ENCODE results near the gene VAV2.
A peak's percentile ranks its signal among the peaks of the same experiment; 100 is the strongest.
"Not testable (repeated sequence)": the region's sequence is repeated elsewhere in the genome, so short reads cannot be mapped to it uniquely, and the experiment has no call there.

The VAV2 gene

DNA sequence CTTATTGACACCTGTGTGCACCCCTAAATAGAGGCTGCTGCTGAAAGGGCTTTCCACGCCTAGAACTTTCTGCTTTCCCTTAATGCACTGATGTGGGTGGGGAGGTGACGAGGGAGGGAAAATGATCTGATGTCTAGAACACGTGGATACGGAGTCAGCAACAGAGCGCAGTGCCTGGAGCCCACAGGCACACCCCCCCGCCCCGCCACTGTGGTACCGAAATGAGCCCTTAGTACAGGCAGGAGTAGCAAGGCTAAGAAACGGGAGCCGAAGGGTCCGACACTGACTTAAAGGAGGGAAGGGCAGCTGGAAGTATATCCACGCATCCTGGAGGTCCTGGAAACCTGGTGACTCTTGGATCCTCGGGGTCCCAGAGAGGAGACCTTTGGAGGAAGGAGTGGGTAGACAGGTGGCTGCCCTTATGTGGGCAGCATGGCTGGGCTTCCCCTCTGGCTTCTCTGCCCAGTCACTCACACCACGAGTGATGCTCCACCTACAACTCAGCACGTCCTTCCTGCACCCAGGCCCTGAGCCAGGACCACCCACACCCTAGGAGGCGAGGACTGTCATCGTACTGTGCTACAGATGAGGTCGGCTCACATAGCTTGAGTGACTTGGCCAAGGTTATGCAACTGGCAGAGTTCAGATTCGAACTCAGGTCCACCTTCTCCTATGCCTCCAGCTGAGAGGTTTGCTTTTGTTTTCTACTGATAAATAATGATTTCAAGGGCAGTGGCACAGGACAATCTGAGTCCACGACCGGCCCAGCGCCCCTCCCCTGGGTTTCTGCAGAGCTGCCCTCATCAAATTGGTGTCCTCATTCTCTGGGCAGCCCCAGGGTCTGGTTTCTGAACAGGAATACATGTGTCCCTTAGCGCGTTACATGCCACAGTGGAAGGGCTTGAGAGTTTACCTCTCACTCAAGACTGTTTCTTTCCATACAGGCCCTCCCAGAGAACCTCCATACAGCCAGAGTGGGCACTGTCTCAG is 4.7 kb upstream of the VAV2 start:
- no peak for DNase-seq (ENCODE audit: low spot score)

DNA sequence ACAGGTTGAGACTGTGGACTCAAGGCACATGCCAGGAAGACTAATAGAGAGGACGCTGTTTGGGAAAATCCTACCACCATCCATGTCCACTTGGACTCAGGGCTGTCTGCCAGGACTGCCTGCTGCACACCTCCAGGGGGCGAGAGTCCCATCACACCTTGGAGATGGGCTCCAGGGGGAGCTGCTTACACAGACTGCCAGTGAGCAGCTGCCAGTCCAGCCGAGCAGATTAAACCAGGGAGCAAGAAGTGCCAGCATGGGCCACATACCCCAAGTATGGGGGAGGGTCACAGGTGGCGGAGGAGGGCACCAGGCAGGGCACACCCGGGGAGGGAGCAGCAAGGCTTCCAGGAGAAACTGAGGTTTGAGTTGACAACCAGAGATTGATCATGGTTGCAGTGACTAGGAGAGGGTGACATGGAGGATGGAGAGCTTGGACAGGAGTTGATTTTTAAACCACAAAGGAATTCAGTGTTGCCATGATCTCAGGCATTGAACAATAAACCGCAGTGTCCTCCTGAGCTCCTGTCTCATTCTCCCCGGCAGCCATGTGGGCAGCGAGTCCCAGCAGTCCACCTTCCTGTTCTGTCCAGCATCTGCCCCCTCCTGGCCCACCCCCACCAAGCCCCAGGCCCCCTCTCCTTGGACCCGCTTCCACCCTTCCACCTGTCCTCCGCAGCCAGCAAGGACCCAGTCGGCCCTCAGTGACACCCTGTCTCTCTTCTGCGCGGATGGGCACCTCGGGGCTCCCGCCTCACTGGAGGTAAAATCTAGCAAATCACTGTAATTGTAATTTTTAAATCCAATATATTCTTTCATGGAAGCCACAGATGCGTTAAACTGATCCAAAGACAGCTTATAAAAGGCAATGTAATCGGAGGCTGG is 3.1 kb upstream of the VAV2 start:
- no peak for DNase-seq (ENCODE audit: low spot score)

DNA sequence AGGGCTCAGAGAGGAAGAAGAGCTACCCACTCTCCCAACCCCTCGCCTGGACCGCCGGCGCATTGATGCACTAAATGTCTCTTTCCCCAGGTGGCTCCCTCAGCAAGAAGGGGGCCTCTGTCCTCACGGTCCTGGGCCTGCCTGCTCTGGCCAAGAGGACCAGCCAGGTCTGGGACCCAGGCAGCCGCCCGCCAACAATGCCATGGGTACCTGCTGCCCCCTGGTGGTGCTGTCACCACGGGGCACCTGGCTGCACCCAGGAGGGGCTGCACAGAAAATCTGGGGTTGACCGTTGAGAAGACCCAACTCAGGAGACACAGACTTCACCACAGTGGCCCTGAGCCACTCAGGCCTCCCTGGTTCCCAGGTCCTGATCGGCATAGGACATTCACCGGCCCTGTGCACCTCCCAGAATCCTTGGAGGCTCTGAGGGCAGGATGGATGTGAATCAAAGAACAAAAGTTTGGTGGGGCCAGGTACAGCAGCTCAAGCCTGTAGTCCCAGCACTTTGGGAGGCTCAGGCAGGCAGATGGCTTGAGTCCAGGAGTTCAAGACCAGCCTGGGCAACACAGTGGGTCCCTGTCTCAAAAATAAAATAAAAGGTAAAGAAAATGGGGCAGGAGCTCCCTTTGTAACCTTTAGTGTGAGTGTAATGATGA is 2.4 kb upstream of the VAV2 start:
- peak; percentile 63 for DNase-seq (ENCODE audit: low spot score)

DNA sequence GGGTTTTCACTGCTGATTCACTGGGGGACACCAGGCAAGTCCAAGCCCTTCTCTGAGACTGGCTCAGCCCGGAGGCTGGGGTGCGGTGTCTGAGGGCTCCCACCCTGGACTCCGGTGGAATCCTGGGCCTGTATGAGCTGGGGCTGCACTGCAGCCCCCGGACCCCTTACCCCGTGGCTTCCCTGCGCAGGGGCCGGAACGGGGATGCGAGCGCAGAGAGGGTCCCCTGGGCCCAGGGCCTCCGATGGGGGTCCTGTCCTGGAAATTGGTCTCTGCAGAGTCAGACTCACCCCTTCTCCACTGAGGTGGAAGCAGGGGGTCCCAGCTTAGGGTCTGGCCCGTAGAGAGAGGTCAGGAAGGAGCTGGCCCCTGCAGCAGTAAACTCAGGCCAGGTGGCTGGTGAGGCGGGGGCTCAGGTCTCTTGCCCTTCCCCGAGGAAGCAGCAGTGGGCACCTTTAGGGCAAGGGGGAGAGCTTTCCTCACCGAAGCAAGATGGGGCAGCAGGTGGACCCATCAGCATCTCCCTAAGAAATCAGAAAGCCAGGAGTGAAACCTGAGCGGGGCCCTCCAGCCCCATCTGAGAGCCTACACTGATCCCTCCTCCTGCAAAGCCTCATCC is 1.6 kb upstream of the VAV2 start:
- DNase-seq (ENCODE audit: low spot score): no peak

DNA sequence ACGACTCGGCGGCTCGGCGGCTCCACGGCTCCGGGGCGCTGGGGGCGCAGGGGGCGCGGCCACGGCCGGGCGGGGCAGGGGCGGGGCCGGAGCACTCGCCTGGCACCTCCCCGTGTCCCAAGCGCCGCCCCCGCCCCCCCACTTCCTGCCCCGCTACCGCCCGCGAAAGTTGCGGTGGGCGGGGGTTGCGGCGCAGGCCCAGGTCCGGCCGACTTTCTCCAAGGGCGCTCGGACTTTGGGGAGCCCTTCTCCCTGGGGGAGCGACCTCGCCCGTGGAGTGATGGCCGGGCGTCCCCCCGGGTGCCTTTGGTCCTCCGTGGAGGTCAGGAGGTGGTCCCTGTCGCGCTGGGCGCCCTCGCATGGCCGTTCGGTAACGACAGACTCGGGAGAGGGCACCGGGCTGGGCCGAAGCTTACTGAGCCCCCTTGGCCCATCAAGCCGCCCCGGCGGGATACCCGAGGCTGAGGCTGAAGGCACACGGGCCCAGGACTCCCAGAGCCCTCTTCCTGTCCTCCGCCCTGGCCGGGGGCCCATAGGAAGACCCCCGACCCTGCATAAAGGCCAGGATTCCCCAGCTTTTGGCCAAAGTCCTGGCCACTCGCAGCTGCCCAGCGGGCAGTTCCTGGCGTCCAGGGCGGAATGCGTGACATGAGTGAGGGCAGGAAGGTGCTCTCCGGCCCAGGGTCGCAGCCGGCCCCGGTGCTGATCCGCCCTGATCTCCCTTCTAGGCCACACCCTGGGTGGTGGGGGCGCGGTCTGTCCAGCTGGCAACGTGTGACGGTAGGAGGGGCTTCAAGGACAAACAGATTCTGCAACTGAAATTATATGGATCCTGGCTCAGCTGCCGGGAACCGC is 883 bp upstream of the VAV2 start:
- peak; percentile 62 for DNase-seq (ENCODE audit: low spot score)

DNA sequence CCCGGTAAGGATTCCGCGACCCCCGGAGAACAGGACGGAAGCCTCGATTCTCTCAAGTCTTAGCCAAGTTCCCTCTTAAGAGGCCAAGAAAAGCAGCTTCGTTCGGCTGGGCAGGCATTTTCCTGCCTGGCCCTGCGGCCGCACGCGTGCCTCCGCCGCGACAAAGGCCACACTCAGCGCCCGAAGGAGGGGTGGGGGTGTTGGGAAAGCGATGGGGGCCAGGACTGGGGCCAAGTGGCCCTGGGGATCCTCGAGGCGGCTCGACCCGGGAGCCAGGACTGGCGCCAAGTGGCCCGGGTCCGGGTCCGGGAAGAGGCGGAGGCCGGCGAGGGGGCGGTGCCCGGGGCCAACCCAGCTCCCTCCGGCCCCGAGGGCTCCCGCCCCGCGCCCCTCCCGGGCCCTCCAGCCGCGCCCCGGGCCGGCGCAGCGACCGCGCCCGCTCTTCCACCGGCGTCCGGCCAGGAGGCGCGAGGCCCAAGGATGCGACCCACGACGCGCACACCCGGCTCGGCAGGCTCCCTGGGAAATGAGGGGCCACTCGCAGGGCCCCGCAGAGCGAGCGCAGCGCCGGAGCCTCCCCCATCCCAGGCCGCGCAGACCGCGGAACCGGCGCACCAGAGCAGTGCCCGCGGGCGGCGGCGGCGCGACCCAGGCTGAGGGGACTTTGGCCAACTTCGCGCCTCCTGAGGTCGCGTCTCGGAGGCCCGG is 756 bp downstream of the VAV2 start:
- DNase-seq (ENCODE audit: low spot score): peak; percentile 11

DNA sequence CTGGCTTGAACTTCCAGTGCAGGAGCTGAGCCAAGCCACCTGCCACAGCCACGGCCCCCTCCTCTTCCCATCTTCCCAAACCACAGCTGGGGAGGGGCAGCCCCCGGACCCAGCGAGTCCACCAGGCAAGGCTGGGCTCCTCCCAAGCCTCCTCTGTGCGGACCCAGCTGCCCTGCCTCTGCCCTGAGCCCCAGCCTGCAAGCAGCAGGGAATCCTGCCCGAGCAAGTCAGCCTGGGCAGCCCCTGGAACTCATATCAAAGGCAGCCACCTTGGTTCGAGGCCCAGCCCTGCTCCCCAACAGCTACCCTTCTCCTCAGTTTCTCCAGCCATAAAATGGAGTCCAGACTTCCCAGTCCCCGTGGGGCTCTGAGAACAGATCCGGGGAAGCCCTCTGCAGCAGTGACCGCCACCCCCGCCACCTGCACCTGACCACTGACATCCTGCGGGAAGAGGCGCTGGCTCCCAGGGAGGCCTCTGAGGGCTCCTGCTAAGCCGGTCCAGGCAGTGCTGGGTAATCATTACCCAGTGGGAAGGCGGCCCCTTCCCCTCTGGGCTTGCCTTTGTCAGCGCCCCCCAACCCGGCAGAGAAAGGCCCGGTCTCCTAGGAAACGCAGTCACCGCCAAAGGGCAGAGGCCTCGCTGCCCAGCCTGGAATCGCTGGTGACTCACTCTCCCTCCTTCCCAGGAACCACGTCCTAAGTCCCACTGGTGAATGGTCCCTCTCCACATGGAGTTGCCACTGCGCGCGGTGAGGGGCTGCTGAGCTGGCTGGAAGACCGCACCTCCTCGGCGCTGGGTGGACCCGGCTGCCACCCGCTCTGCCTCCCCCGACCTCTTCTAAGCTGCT is 1.5 kb downstream of the VAV2 start:
- DNase-seq (ENCODE audit: low spot score): peak; percentile 76

DNA sequence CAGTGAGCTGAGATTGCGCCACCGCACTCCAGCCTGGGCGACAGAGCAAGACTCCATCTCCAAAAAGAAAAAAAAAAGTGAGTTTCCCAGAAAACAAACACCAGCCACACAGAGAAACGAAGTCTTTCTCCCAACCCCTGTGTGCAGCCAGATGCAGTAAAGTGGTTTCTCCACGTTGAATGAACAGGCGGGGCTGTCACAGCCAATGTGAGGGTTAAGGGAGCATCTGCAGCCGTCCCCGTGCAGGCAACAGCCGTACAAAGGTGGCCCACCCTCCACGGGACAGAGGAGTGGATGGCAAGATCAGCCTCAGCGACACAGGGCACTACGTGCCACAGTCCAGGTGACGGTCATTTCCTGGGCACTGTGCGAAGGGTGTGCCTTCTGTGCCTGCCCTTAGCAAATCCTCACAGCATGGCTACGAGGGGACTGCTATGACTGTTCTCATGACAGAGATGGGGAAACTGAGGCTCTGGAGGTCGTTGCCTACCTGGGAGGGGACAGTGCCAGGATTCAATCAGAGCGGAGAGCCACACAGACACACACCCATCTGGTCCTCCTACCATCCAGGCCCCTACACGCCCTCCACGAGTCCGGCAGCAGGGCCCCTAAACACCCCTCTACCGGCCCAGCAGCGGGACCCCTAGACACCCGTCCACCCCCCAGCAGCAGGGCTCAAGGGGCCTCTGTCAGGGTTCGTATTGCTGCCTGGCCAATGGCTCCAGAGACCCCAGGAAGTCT is 2.3 kb downstream of the VAV2 start:
- no peak for DNase-seq (ENCODE audit: low spot score)

DNA sequence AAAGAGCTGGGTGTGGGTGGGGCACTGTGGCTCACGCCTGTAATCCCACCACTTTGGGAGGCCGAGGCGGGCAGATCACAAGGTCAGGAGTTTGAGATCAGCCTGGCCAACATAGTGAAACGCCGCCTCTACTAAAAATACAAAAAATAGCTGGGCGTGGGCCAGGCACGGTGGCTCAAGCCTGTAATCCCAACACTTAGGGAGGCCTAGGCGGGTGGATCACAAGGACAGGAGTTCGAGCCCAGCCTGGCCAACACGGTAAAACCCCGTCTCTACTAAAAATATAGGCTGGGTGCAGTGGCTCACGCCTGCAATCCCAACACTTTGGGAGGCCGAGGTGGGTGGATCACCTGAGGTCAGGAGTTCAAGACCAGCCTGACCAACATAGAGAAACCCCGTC is 3.4 kb downstream of the VAV2 start:
- not testable (repeated sequence) for DNase-seq (ENCODE audit: low spot score)

DNA sequence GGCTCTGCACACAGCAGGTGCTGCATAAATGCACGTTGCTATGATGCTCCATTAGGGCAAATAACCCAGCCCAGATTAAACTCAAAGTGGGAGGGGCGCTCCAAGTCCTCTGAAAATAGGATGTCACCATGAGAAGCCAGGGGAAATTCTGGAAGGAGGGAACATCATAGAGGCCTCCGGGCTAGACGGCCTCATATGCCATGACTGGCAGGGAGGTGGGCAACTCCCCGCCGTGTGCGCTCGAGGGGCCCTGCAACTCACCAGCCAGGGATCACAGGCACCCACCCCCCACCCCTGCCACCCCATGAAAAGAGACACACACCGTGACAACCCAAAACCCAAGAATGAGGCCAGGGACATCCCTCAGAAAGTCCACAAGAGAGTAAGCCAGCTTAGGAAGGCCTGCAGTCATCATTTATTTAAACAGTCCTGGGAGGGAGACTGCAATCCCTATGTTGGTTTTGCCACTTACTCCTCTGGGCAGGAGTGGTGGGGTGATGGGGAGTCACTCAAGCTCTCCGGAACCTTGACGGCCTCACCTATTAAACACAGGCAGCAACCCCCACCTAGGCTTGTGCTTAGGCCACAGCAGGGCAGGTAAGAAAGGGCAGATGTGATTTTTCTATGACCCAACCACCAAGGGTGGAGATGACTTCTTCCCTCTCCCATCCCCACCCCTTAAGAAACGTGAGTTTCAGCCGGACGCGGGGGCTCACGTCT is 4.0 kb downstream of the VAV2 start:
- DNase-seq (ENCODE audit: low spot score): no peak

DNA sequence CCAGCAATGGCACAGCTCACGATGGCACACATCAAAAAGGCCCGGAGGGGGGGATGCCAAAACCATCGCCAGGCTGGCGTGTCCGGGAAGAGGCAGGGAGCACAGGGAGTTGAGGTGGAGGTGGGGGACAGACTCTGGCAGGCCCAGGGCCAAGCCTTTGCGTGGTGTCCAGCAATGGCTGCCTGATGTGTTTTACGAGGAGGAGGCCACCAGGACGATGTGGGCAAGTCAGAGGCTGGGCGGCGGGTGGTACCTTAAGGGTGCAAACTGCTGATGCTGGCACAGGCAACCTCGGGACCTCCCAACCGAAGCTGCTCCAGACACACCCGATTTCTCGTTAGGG is 4.7 kb downstream of the VAV2 start:
- no peak for DNase-seq (ENCODE audit: low spot score)

DNA sequence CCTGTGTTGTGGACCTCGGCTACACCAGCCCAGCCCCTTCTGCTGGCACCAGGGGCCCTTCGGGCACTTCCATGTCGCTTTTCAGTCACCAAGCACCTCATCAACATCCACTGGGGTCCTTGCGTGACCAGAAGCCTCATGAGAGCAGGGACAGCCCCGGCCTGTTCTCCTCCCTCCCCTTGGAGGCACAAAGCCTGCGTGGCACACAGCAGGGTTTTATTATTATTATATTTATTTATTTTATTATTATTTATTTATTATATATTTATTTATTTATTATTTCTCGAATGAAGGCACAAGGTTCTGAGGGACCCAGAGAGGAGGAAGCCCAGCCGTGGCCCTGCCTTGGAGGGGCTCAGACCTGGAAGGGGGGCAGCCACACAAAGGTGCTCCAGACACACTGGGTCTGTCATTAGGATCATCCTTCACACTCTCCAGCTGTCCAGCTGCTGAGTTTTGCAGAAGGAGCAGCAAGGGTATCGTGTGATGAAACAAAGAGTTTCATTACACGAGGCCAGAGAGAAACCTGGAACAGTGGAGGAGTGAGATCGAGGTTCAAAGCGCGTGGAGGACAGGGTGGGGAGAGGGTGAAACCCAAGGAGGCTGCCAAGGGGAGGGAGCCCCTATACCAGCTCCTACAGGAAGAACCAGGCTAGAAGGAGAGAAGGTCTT is 5.2 kb downstream of the VAV2 start:
- DNase-seq (ENCODE audit: low spot score): no peak

DNA sequence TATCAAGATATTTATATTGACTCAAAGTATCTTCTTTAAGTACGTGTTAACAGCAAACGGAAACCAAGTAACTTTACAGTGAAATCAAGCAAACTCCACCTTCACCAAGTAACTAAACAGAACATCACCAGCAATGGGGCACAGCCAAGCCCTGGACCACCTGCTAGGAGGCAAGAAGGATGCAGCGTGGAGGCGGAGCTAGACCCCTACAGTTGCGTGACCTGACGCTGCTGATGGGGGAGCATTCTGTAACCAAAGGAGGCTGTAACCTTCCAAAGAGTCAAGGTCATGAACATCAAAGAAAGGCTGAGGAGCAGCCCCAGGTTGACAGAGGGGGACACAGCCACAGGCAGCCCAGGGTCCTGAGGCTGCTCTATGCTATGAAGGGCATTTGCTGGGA is 6.1 kb downstream of the VAV2 start:
- DNase-seq (ENCODE audit: low spot score): no peak

DNA sequence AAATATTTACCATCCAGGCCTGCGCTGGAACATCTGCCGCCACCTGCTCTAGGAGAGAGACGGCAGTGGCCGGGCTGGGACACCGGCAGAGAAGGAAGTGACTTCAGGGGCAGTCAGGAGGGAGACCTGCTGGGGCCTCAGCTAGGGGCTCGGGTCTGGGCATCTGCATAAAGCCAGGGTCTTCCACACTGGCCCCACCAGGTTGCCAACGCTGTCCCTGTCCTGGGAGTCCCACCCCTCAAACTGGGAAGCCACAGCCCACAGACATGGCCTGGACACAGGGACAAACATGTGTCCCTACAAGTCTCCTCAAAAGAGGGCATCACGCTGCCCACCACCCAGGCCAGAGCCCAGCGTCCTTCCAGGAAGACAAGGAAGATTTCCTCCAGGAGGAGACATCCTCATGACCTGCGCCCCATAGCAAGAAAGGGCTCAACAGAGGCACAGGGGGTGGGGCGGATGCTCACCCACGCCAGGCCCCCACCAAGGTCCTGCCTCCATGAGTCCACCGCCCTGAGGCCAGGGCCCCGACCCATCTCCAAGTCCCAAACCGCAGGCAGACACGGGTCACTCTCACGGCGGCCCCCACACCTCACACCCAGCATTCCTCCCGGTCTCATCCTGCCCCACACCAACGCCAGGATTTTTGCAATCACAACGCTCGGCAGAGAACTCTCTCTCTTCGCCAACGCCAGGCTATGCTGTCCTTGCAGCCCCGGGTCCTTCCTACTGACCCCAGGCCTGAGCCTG is 9.0 kb downstream of the VAV2 start:
- DNase-seq (ENCODE audit: low spot score): no peak

DNA sequence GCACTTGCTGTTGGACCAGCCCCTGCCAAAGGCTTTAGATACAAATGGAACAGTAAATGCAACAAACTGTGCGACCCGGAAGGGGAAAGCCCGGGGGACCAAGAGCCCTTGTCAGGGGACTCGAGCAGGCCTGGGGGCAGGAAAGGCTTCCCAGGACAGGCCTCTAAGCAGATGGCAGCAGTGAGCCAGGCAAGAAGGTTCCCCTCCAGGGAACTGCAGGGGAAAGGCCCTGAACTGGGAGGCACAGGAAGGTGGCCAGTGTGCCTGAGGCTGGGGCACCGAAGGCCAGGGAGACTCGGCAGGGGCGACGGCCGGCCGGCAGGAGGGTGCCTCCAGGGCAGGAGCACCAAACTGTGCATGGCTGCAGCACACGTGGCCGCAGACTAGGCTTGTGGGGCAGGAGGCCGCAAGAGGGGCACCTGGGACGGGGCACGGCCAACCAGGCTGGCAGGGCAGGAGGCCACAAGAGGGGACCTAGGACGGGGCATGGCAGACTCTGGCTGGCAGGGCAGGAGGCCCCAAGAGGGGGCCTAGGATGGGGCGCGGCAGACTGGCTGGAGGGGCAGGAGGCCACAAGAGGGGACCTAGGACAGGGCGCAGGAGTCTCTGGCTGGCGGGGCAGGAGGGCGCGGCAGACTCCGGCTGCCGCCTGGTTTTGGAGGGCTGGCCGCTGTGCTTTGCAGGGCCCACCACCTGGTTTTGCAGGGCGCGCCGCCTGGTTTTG is 10.0 kb downstream of the VAV2 start:
- DNase-seq (ENCODE audit: low spot score): no peak

DNA sequence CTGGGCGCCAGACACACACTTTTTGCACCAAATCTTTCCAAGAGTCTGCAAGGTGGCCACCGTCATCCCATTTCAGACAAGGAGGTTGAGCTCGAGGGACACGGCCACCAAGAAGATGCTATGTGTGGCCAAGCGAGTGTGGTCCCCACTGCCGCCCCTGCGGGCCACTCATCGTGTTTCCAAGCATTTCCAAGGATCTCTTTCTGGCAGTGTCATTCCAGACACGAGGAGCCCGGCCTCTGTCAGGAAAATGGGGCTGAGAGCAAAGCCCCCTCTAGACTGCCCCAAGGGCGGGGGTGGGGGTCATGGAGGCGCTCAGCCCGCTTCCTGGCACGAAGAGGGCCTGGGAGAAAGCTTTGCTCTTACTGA is 10.6 kb downstream of the VAV2 start:
- no peak for DNase-seq (ENCODE audit: low spot score)

Data from kidney capillary endothelial cell (primary cell).